Measurements from ENCODE around the gene SLC38A8.

DNA sequence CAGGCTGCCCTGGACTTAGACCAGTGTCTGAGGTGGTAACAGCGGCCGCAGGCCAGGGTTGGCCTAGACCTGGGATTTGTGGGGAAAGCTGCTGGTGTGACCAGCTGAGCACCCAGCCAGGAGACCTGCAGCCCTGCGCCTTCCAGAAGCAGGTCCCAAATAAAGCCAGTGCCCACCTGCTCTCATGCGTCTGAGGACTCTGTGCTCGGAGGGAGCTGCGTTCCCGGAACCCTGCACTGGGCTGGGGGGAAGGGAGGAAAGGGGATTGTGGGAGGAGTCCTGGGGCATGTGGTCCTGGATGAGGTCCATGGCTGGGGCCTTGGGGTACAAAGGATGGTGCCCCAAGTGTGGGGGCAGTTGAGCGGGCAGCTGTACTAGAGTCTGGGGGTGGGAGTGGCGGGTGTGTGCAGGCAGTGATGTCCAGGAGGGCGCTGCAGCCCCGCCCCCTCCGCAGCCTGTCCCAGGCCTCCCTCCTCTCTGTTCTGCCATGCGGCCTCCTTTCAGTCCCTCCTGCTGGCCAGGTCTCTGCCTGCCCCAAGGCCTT, 76.4 kb downstream of the SLC38A8 start:
- TF ChIP-seq, protein P1, sequence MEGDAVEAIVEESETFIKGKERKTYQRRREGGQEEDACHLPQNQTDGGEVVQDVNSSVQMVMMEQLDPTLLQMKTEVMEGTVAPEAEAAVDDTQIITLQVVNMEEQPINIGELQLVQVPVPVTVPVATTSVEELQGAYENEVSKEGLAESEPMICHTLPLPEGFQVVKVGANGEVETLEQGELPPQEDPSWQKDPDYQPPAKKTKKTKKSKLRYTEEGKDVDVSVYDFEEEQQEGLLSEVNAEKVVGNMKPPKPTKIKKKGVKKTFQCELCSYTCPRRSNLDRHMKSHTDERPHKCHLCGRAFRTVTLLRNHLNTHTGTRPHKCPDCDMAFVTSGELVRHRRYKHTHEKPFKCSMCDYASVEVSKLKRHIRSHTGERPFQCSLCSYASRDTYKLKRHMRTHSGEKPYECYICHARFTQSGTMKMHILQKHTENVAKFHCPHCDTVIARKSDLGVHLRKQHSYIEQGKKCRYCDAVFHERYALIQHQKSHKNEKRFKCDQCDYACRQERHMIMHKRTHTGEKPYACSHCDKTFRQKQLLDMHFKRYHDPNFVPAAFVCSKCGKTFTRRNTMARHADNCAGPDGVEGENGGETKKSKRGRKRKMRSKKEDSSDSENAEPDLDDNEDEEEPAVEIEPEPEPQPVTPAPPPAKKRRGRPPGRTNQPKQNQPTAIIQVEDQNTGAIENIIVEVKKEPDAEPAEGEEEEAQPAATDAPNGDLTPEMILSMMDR (IDR thresholded peaks at IDR 0.05), result no peak
- TF ChIP-seq EZH2 (IDR thresholded peaks at IDR 0.05; ENCODE audit: borderline replicate concordance, insufficient read depth, low read depth, low read length, poor library complexity, severe bottlenecking), result no peak
